Right atrium auricular region (tissue), 2 donors: Measurements from ENCODE around the gene FOXN3. TPM values are rescaled to one million over a fixed set of nuclear protein-coding genes. Genes with fewer than 3 reads are reported as not detected.

Source experiments
- DNase-seq: peaks from one replicate; pipeline ENCODE4 v3.0.0-alpha.2; 2019; ENCODE audit warnings: low spot score
- H3K27ac ChIP-seq, 2 donors: fragments of 200-600 bp; sonication (generic); 1 replicate in 1 of 2; 2 replicates in 1 of 2; pipeline ENCODE4 v1.5.1; 2016 to 2019
- H3K27me3 ChIP-seq, 2 donors: fragments of 200-600 bp; sonication (generic); one replicate each; pipeline versions ENCODE4 v1.5.1 to v1.6.0; 2017 to 2019
- H3K36me3 ChIP-seq: fragments of 200-600 bp; sonication (generic); one replicate; pipeline ENCODE4 v1.5.1; 2016
- H3K4me1 ChIP-seq, 2 donors: fragments of 200-600 bp; sonication (generic); one replicate each; pipeline versions ENCODE4 v1.5.1 to v1.6.0; 2017 to 2019
- H3K4me3 ChIP-seq, 2 donors: fragments of 200-600 bp; sonication (generic); 1 replicate in 1 of 2; 2 replicates in 1 of 2; pipeline ENCODE4 v1.5.1; 2017 to 2019; ENCODE audit warnings: mild to moderate bottlenecking in 1 of 2, moderate library complexity in 1 of 2
- H3K9me3 ChIP-seq, 2 donors: fragments of 200-600 bp; sonication (generic); one replicate each; pipeline ENCODE4 v1.5.1; 2019
- total RNA-seq, 2 donors: library from RNA; depleted of rRNA; stranded (reverse); fragments of >200 nt; gene quantifications; one replicate each; pipeline ENCODE4 v1.1.0, GENCODE V29; 2016
- TF ChIP-seq, protein P1 (sequence below), 2 donors: fragments of 200-600 bp; sonication (generic); IDR thresholded peaks; one replicate each; pipeline ENCODE4 v1.5.1; 2019; ENCODE audit warnings: antibody characterized with exemption in 2 of 2

FOXN3 gene
- total RNA-seq, 2 donors from 2014 or later, result 80.1 to 90.3 TPM

DNA sequence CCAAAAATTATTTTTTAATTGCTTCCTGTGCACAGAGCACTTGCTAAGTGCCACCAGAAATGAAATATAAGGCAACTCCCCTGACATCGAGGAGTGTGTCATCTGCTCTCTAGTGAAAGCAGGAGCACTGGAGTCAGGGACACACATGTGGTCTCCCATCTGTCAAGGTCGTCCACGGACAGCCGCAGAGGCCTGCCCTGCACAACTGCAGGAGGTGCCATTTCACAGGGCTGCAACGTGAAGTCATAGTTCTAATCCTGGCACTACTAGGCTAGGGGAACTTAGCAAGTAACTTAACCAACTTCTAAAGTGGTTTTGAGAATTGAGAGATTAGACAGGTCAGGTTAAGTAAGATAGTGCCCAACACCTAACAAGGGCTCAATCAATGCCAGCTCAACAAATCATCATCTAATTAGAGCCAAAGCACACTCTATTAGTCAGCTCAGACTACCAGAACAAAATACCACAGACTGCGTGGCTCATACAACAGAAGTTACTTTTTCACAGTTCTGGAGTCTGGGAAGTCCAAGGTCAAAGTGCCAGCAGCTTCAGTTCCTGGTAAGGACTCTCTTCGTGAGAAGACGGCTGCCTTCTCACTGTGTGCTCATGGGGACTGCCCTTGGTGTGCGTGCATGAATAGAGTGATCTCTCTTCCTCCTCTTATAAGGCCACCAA, 30.7 kb downstream of the FOXN3 start:
- peak; percentile 57 for DNase-seq
- H3K4me1 ChIP-seq, result peaks cover 0 to 34% of the 10 kb centered on the region in 2 donors

DNA sequence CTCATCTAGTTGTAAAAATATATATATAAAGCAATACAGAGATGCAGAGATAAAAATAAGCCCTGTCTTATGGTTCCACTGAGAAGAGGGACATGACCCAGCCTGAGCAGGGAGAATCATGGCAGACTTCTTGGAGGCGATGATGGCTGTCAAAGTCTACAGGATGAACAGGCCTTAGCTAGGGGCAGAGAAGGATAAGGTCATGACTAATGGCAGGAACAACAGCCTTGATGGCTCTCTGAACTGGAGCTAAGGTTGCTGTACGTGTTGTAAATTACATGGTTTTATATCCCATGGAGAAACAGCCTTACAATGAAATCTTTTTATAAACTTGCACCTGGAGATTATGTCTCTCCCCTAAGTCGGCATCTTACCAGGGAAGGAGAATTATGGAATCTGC, 32.4 kb downstream of the FOXN3 start:
- no peak overlapping the region for H3K27ac ChIP-seq
- TF ChIP-seq, protein P1, sequence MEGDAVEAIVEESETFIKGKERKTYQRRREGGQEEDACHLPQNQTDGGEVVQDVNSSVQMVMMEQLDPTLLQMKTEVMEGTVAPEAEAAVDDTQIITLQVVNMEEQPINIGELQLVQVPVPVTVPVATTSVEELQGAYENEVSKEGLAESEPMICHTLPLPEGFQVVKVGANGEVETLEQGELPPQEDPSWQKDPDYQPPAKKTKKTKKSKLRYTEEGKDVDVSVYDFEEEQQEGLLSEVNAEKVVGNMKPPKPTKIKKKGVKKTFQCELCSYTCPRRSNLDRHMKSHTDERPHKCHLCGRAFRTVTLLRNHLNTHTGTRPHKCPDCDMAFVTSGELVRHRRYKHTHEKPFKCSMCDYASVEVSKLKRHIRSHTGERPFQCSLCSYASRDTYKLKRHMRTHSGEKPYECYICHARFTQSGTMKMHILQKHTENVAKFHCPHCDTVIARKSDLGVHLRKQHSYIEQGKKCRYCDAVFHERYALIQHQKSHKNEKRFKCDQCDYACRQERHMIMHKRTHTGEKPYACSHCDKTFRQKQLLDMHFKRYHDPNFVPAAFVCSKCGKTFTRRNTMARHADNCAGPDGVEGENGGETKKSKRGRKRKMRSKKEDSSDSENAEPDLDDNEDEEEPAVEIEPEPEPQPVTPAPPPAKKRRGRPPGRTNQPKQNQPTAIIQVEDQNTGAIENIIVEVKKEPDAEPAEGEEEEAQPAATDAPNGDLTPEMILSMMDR (IDR thresholded peaks at IDR 0.05), result no peak
- no peaks in the 10 kb centered on the region for H3K36me3 ChIP-seq
- H3K9me3 ChIP-seq, result no peaks in the 10 kb centered on the region
- H3K4me1 ChIP-seq, result peaks cover 0 to 25% of the 10 kb centered on the region in 2 donors
- no peak for DNase-seq
- no peak overlapping the region for H3K4me3 ChIP-seq
- H3K27me3 ChIP-seq, result no peaks in the 10 kb centered on the region

More for the DNA sequence above, 30.7 kb downstream of the FOXN3 start:
- Histone ChIP-seq H3K4me3 (no peak overlapping the region), H3K27me3 (no peaks in the 10 kb centered on the region), H3K9me3 (no peaks in the 10 kb centered on the region), H3K27ac (peak overlapping the region; percentile 40 to 53), H3K36me3 (no peaks in the 10 kb centered on the region)
- TF ChIP-seq, protein P1 (IDR thresholded peaks at IDR 0.05), result no peak

DNA sequence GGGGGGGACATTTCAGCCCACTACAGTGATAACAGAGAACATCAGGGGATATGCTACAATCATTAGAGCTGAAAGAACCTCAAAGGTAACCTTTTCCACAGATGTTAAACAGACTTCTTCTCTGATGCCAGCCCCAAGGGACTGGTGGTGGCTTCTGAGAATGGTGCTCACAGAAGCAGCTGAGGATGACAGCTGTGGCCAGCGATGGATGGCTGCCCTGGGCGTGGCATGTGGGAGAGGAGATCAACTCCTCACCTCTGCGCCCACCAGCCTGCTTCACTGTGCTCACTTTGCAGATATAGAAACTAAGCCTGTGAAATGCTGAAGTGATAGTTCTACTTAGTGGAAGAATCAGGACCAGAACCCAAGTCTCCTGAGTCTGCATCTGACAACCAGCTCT, 33.0 kb downstream of the FOXN3 start:
- Histone ChIP-seq H3K9me3 (no peaks in the 10 kb centered on the region), H3K4me3 (no peak overlapping the region), H3K4me1 (peaks cover 0 to 29% of the 10 kb centered on the region in 2 donors), H3K27ac (no peak overlapping the region), H3K36me3 (no peaks in the 10 kb centered on the region), H3K27me3 (no peaks in the 10 kb centered on the region)
- DNase-seq, result no peak
- TF ChIP-seq, protein P1 (IDR thresholded peaks at IDR 0.05), result no peak

DNA sequence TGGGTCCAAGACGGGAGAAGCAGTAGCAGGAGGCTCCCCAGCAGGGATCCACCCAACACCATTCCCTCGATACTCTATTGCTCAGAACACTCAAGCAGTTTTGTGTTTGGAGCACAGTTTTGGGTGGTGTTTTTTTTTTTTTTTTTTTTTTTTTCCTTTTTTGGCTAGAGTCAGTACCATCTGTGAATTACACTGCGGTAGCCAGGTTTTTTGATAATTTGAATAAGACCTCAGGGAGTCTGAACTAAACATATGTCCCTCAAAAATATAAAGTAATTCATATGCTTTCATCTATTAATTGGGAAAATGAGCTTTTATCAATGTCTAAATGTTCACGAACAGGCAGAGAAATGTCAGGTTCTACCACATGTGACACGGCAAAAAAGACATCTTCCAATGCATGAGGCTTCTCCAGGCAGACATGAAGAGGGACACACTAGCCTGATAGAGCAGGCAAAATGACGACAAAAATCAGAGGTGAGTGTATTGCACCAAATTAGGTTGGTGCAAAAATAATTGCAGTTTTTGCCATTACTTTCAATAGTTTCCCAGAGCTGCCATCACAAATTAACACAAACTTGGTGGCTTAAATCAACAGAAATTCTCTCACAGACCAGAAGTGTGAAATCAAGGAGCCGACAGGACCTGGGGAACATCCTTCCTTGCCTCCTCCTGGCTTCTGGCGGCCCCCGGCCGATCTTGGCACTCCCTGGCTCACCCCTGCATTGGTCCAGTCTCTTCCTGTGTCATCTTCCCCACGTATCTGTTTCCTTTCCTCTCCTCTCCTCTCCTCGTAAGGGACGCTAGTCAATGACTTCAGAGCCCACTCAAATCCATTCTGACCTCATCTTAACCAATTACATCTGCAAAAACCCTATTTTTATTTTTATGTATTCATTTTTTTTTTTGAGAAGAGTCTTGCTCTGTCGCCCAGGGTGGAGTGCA, 33.9 kb downstream of the FOXN3 start:
- DNase-seq, result peak; percentile 36
- TF ChIP-seq, protein P1 (IDR thresholded peaks at IDR 0.05), result no peak
- Histone ChIP-seq H3K9me3 (no peaks in the 10 kb centered on the region), H3K27me3 (no peaks in the 10 kb centered on the region), H3K4me1 (peaks cover 0 to 29% of the 10 kb centered on the region in 2 donors), H3K27ac (no peak overlapping the region), H3K36me3 (no peaks in the 10 kb centered on the region), H3K4me3 (no peak overlapping the region)

DNA sequence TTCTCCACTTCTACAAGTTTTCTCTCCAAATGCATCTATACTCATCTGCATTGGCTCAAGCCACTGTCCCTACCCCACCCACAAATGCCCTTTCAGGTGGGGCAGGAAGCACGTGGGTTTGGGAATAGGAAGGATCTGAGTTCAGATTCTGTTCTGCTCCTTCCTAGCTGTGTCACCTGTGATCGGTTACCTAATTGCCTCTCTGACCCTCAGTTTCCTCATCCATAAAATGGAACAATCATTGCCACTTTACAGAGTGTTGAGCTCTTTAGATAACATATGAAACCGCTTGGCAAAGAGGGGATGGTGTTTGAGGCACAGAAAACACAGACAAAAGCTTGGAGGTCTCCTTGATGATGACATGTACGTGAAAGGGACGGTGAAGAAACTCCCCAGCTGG, 34.5 kb downstream of the FOXN3 start:
- no peaks in the 10 kb centered on the region for H3K36me3 ChIP-seq
- no peaks in the 10 kb centered on the region for H3K9me3 ChIP-seq
- no peaks in the 10 kb centered on the region for H3K27me3 ChIP-seq
- DNase-seq, result peak; percentile 1
- TF ChIP-seq, protein P1 (IDR thresholded peaks at IDR 0.05), result no peak
- H3K4me3 ChIP-seq, result no peak overlapping the region
- no peak overlapping the region for H3K27ac ChIP-seq
- peaks cover 0 to 28% of the 10 kb centered on the region in 2 donors for H3K4me1 ChIP-seq
